ENCODE results near the gene WHRN.

The WHRN gene

DNA sequence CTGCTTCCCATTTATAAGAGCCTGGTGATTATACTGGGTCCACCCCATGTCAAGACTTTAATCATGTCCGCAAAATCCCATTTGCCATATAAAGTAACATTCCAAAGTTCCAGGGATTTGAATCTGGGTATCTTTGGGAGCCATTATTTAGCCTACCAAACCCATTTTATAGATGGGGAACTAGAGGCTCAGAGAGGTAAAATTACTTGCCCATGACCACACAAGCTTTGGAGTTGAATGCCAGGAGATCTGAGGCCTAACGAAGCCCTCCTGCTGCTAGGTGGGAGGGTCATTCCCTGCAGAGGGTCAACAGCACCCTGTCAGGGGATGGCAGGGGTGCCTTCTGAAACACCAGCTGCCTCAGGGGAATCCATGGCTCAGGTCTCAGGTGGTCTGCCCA is 104.5 kb downstream of the WHRN start:
- peaks cover 26% of the 10 kb centered on the region for H3K4me1 Mint-ChIP-seq
- no peaks in the 10 kb centered on the region for H3K9me3 Mint-ChIP-seq

GRCh38 chr9:114400219-114400618 is 105.1 kb downstream of the WHRN start:
- Mint-ChIP-seq H3K27ac (peak overlapping the region; percentile 51), H3K27me3 (no peaks in the 10 kb centered on the region), H3K4me1 (peaks cover 26% of the 10 kb centered on the region), H3K4me3 (no peak overlapping the region), H3K9me3 (no peaks in the 10 kb centered on the region), H3K36me3 (no peaks in the 10 kb centered on the region)

More for the DNA sequence above, 104.5 kb downstream of the WHRN start:
- Mint-ChIP-seq H3K36me3 (no peaks in the 10 kb centered on the region), H3K4me3 (no peak overlapping the region), H3K27me3 (no peaks in the 10 kb centered on the region), H3K27ac (no peak overlapping the region)

GRCh38 chr9:114399381-114399780 is 105.9 kb downstream of the WHRN start:
- peaks cover 34% of the 10 kb centered on the region for H3K4me1 Mint-ChIP-seq

DNA sequence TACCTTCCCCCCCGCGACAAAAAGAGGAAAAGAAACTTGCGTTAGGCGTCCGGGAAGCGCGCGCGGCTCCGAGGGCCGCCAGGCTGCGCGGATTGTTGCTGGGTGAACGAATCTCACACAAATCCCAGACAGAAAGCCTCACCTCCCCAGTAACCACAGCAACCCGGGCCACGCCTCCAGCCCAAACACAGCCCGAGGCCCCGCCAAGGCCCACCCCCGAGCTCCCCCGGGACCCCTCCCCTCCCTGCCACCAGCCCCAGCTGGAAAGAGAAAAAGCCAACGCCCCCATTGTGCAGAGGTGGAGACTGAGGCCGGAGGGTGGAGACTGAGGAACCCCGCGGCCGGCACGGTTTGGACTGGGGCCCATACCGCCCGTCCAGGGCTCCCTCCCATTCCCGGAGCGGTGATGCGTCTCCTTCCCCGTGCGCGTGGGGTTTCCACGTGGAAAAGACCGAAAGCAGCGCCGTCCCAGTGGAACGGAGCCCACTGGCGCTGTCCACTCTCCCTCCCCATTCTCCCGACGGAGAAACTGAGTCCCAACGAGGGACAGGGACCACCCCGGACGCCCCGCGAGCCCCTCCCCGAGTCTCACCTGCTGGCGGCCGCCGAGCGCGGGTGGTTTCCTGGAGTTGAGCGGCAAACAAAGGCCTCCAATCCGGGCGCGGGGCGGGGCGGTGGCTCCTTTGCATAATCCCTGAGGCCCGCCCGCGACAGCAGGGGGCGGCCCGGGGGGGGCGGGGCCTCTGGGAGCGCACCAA is 107.2 kb downstream of the WHRN start:
- Mint-ChIP-seq H3K4me1 (peaks cover 48% of the 10 kb centered on the region), H3K27ac (peak overlapping the region; percentile 93), H3K27me3 (no peaks in the 10 kb centered on the region), H3K9me3 (no peaks in the 10 kb centered on the region), H3K4me3 (peak overlapping the region; percentile 95), H3K36me3 (no peaks in the 10 kb centered on the region)

More at GRCh38 chr9:114399381-114399780, 105.9 kb downstream of the WHRN start:
- H3K27ac Mint-ChIP-seq, result no peak overlapping the region
- H3K4me3 Mint-ChIP-seq, result no peak overlapping the region
- H3K9me3 Mint-ChIP-seq, result no peaks in the 10 kb centered on the region
- no peaks in the 10 kb centered on the region for H3K27me3 Mint-ChIP-seq
- no peaks in the 10 kb centered on the region for H3K36me3 Mint-ChIP-seq

- H3K4me1 Mint-ChIP-seq, result peaks cover 55% of the 10 kb centered on the region
- H3K27me3 Mint-ChIP-seq, result no peaks in the 10 kb centered on the region
- H3K27ac Mint-ChIP-seq, result peak overlapping the region; percentile 93
- no peaks in the 10 kb centered on the region for H3K36me3 Mint-ChIP-seq
- H3K9me3 Mint-ChIP-seq, result no peaks in the 10 kb centered on the region
- H3K4me3 Mint-ChIP-seq, result peak overlapping the region; percentile 95
These were observed 107.9 kb downstream of the WHRN start for GRCh38 chr9:114397219-114397847.

DNA sequence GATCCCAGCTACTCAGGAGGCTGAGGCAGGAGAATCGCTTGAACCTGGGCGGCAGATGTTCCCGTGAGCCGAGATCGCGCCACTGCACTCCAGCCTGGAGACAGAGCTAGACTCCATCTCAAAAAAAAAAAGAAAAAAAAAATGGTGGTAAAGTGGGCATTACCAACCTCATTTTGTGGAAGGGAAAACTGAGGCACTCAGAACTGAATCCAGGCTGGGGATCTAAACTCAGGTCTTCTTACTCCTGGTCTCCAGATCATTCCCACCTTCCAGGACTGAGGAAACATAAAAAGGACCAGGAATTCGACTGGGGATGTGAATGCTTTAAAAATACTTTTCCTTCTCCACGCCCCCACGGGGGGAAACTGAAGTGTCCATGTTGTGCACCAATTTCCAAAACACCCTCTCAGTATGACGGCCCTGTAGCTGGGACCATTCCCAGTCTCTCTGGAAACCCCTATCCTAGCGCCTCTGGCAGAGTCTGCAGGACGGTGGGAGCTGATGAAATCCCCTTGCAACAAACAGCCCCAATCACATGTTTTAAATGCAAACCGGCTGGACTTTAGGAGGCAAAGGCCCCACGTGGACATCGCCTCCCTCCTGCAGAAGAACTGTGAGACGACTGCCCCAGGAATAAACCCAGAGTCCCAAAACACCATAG is 108.6 kb downstream of the WHRN start:
- H3K4me1 Mint-ChIP-seq, result peaks cover 61% of the 10 kb centered on the region

DNA sequence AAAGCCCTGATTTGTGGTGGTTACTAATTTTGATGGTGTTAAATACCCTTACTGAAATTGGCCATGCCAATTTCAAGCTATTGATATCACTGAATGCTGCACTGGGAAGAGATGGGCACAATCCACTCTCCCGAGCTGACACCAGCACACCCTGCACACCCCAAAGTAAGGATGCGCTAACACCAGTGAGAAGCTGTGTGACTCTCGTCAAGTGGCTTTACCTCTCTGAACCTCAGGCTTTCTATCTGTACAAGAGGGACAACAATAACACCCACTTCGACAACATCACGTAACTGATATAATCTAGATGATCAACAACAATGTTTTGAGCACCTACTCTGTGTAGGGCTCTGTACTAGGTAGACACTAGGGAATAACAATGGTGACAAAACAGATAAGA is 109.5 kb downstream of the WHRN start:
- Mint-ChIP-seq H3K9me3 (no peaks in the 10 kb centered on the region), H3K27ac (peak overlapping the region; percentile 84)

More for the DNA sequence above, 108.6 kb downstream of the WHRN start:
- Mint-ChIP-seq H3K36me3 (no peaks in the 10 kb centered on the region), H3K27me3 (no peaks in the 10 kb centered on the region), H3K27ac (peak overlapping the region; percentile 93), H3K4me3 (peak overlapping the region; percentile 95), H3K9me3 (no peaks in the 10 kb centered on the region)

DNA sequence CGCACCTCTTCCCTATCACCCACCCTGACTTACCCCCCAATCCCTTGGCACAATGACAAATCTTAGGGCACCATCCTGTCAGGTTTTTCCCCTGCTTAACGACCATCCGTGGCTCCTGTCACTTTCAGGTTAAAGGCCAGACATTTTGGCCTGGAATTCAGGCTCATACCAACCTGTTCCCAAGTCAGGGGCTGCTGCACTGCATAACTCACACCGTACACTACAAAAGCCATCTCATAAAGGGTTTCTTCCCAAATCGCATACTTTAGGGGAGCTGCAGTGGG is 110.0 kb downstream of the WHRN start:
- Mint-ChIP-seq H3K36me3 (peaks cover 4% of the 10 kb centered on the region), H3K4me3 (peak overlapping the region; percentile 95), H3K9me3 (no peaks in the 10 kb centered on the region), H3K27ac (peak overlapping the region; percentile 89), H3K4me1 (peaks cover 74% of the 10 kb centered on the region), H3K27me3 (no peaks in the 10 kb centered on the region)

More for the DNA sequence above, 109.5 kb downstream of the WHRN start:
- Mint-ChIP-seq H3K4me3 (peak overlapping the region; percentile 95), H3K4me1 (peaks cover 69% of the 10 kb centered on the region), H3K36me3 (peaks cover 2% of the 10 kb centered on the region), H3K27me3 (no peaks in the 10 kb centered on the region)

- Mint-ChIP-seq H3K27me3 (no peaks in the 10 kb centered on the region), H3K4me1 (peaks cover 79% of the 10 kb centered on the region), H3K9me3 (no peaks in the 10 kb centered on the region), H3K4me3 (peak overlapping the region; percentile 95), H3K36me3 (peaks cover 4% of the 10 kb centered on the region), H3K27ac (peak overlapping the region; percentile 89)
These were observed 110.5 kb downstream of the WHRN start for GRCh38 chr9:114394523-114395333.

DNA sequence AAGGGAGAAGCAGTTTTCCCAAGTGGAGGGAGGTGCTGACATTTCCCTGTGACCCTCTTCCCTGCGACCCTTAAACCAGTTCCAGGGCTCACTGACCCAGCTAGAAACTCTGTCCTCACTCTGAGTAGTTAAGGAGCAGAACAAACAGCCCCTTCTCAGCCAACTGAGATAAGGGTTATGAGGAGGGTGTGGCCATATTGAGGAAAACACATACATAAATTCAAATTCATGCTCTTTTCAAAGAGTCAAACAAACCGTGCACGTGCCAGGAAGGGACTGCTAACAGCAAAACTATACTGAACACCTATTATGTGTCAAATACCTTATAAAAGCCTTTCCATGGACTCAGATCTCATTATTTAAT is 112.5 kb downstream of the WHRN start:
- Mint-ChIP-seq H3K27ac (peak overlapping the region; percentile 62), H3K9me3 (no peaks in the 10 kb centered on the region), H3K36me3 (peaks cover 4% of the 10 kb centered on the region), H3K4me3 (peak overlapping the region; percentile 47), H3K27me3 (no peaks in the 10 kb centered on the region), H3K4me1 (peaks cover 97% of the 10 kb centered on the region)

DNA sequence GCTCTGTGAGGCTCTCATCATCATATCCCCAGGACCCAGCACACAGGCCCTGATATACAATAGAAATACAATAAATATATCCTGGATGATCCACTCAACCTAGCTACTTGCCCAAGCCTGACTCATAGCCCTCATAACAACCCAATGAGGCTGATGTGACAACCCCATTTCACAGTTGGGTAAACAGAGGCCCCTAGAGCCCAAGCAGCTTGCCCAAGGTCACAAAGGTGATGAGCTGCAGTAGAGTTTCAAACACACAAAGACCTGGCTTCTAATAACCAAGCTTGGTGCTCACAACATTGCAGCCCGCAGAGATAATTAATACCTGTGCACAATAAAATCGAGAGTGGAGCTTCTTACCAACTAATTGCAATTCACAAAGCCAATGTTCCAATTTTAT is 114.3 kb downstream of the WHRN start:
- Mint-ChIP-seq H3K27ac (peak overlapping the region; percentile 99), H3K9me3 (no peaks in the 10 kb centered on the region), H3K4me1 (peaks cover 83% of the 10 kb centered on the region), H3K27me3 (no peaks in the 10 kb centered on the region), H3K4me3 (peak overlapping the region; percentile 95), H3K36me3 (peaks cover 6% of the 10 kb centered on the region)

DNA sequence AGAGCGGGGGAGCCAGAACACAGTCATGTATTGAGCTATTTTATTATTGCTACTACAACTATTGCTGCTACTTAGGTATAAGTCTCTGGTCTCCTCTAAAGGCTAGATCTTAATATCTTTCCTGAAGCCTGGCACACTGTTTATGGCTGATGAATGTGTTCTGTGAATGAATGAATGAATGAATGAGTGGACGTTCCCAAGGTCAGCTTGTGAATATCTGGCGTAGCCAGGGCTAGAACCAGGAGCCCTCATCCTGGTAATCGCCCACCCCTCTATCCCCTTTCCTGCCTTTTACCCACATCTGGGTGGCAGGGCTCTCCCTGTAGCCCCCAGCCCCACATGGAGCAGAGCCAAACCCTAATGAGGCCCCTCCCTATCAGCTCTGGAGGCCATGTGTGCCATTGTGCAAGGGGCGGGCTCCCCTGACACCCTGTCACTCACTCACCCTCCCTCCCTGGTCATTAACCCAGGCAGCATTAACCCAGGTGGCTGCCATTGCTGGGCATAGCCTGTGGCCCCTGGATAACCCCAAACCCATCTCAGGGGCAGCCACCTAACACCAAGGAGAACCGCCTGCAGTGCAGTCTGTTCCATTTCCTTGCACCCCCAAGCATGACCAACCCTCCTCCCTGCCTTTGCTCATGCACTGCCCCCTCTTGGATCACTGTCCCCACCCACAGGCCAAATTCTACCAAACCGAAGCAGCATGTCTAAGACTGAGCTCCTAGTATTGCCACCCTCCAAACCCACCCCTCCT is 115.5 kb downstream of the WHRN start:
- Mint-ChIP-seq H3K4me3 (peak overlapping the region; percentile 95), H3K4me1 (peaks cover 82% of the 10 kb centered on the region), H3K9me3 (no peaks in the 10 kb centered on the region), H3K27ac (peak overlapping the region; percentile 99), H3K27me3 (no peaks in the 10 kb centered on the region), H3K36me3 (peaks cover 6% of the 10 kb centered on the region)

- Mint-ChIP-seq H3K27me3 (no peaks in the 10 kb centered on the region), H3K4me1 (peaks cover 81% of the 10 kb centered on the region), H3K4me3 (peak overlapping the region; percentile 95), H3K9me3 (no peaks in the 10 kb centered on the region), H3K27ac (peak overlapping the region; percentile 99), H3K36me3 (peaks cover 6% of the 10 kb centered on the region)
These were observed 116.4 kb downstream of the WHRN start for GRCh38 chr9:114388764-114389375.

DNA sequence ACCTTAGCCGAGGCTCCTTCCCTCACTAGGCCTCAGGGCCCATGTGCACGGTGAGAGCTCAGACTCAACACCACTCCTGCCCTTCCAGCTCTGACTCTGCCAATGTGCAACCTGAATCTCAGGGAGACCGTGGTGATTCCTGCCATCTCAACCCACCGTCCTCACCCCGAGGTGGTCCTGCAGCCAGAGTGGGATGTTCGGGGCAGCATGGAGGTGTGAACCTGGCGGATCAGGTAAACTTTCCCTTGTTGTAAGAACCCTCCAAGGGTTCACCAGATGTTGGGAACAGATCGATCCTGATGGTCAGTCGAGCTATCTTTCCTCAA is 117.0 kb downstream of the WHRN start:
- H3K27me3 Mint-ChIP-seq, result no peaks in the 10 kb centered on the region
- peaks cover 81% of the 10 kb centered on the region for H3K4me1 Mint-ChIP-seq
- H3K27ac Mint-ChIP-seq, result peak overlapping the region; percentile 99
- peaks cover 8% of the 10 kb centered on the region for H3K36me3 Mint-ChIP-seq
- no peaks in the 10 kb centered on the region for H3K9me3 Mint-ChIP-seq
- peak overlapping the region; percentile 95 for H3K4me3 Mint-ChIP-seq

Measured in activated naive CD4-positive, alpha-beta T cell treated with anti-CD3 and anti-CD28 coated beads, Interleukin-2, amount 50 U/mL, for 24 hours (primary cell).